ENCODE results near the gene CDC42.
"Not testable (repeated sequence)": the region's sequence is repeated elsewhere in the genome, so short reads cannot be mapped to it uniquely, and the experiment has no call there.

The CDC42 gene

GRCh38 chr1:22052115-22053016, at the start of gene CDC42:
CDC42 (plus strand) TSS chr1:22052709; CDS start chr1:22078479, 25,770 bp downstream.
- FAIRE-seq (no peak), DNase-seq (ENCODE audit: low spot score) (peak; percentile 90)

- DNase-seq (ENCODE audit: low spot score); FAIRE-seq: not testable (repeated sequence)
Observed at GRCh38 chr1:22002875-22003274, 49.6 kb upstream of the CDC42 start.

GRCh38 chr1:22003959-22004358, 48.5 kb upstream of the CDC42 start:
- not testable (repeated sequence) for FAIRE-seq; DNase-seq (ENCODE audit: low spot score)

- FAIRE-seq; DNase-seq (ENCODE audit: low spot score): not testable (repeated sequence)
Observed at GRCh38 chr1:22005261-22006149, 47.0 kb upstream of the CDC42 start.

- DNase-seq (ENCODE audit: low spot score); FAIRE-seq: not testable (repeated sequence)
Observed at GRCh38 chr1:22006736-22007135, 45.8 kb upstream of the CDC42 start.

- not testable (repeated sequence) for FAIRE-seq; DNase-seq (ENCODE audit: low spot score)
Observed at GRCh38 chr1:22007262-22007661, 45.2 kb upstream of the CDC42 start.

- not testable (repeated sequence) for FAIRE-seq; DNase-seq (ENCODE audit: low spot score)
Observed at GRCh38 chr1:22009566-22009965, 42.9 kb upstream of the CDC42 start.

GRCh38 chr1:22012752-22013151, 39.8 kb upstream of the CDC42 start:
- FAIRE-seq, result not testable (repeated sequence)

GRCh38 chr1:22014575-22015206, 37.8 kb upstream of the CDC42 start:
- not testable (repeated sequence) for FAIRE-seq; DNase-seq (ENCODE audit: low spot score)

More at GRCh38 chr1:22012752-22013151, 39.8 kb upstream of the CDC42 start:
- not testable (repeated sequence) for DNase-seq (ENCODE audit: low spot score)

GRCh38 chr1:22018583-22019559, 33.6 kb upstream of the CDC42 start:
- DNase-seq (ENCODE audit: low spot score) (peak; percentile 98), FAIRE-seq (peak; percentile 94)

- FAIRE-seq (no peak), DNase-seq (ENCODE audit: low spot score) (no peak)
Observed at GRCh38 chr1:22021061-22021460, 31.4 kb upstream of the CDC42 start.

GRCh38 chr1:22024485-22025367, 27.8 kb upstream of the CDC42 start:
- DNase-seq (ENCODE audit: low spot score) (peak; percentile 68), FAIRE-seq (no peak)

- DNase-seq (ENCODE audit: low spot score), result peak; percentile 96
- FAIRE-seq, result peak; percentile 83
Observed at GRCh38 chr1:22025368-22026155, 26.9 kb upstream of the CDC42 start.

GRCh38 chr1:22026924-22027289, 25.6 kb upstream of the CDC42 start:
- FAIRE-seq (no peak), DNase-seq (ENCODE audit: low spot score) (no peak)

- FAIRE-seq (no peak), DNase-seq (ENCODE audit: low spot score) (no peak)
Observed at GRCh38 chr1:22030057-22030456, 22.5 kb upstream of the CDC42 start.

GRCh38 chr1:22030473-22030872, 22.0 kb upstream of the CDC42 start:
- FAIRE-seq, result no peak
- no peak for DNase-seq (ENCODE audit: low spot score)

GRCh38 chr1:22031214-22031962, 21.1 kb upstream of the CDC42 start:
- DNase-seq (ENCODE audit: low spot score) (no peak), FAIRE-seq (no peak)

Measured in RCC 7860 (cell line).